Measurements from ENCODE around the gene CACNA1H.

- TF ChIP-seq CTCF (IDR thresholded peaks at IDR 0.05; ENCODE audit: insufficient read depth, low read length, poor library complexity, severe bottlenecking) (no peak), EZH2phosphoT487 (conservative IDR thresholded peaks at IDR 0.05; ENCODE audit: low read length) (no peak)
Observed at GRCh38 chr16:1135459-1135825, 17.5 kb upstream of the CACNA1H start.

Measured in SU-DHL-6 (cell line).